DMS114 treated with DMSO at 0.1 percent for 48 hours (cell line): ENCODE data around the gene UBE2O.

Source experiments
- DNase-seq: peaks from one replicate; lab custom pipeline; 2025; ENCODE audit not compliant: unreplicated experiment; lab: John Stamatoyannopoulos, UW

Gene UBE2O

GRCh38 chr17:76467809-76468633 lies 15.1 kb upstream of the UBE2O start:
- no peak for DNase-seq

GRCh38 chr17:76467366-76467765 lies 14.4 kb upstream of the UBE2O start, which contains the start of gene AANAT:
Gene AANAT, plus strand, starts transcription at chr17:76467603. Its CDS starts 1,144 bp downstream, at chr17:76468747.
- DNase-seq: no peak

GRCh38 chr17:76466775-76467130 lies 13.8 kb upstream of the UBE2O start:
- DNase-seq: no peak

GRCh38 chr17:76462556-76463290 lies 9.8 kb upstream of the UBE2O start:
- DNase-seq: no peak

GRCh38 chr17:76461765-76462555 lies 9.0 kb upstream of the UBE2O start:
- DNase-seq: no peak

- no peak for DNase-seq
Observed at GRCh38 chr17:76459674-76460073, 6.7 kb upstream of the UBE2O start.

GRCh38 chr17:76458580-76459490 lies 5.9 kb upstream of the UBE2O start:
- peak; percentile 16 for DNase-seq

GRCh38 chr17:76453431-76453743 lies 435 bp upstream of the UBE2O start:
- no peak for DNase-seq

- no peak for DNase-seq
Observed at GRCh38 chr17:76452127-76452659, 759 bp downstream of the UBE2O start.

- DNase-seq: no peak
Observed at GRCh38 chr17:76451506-76451905, 1.4 kb downstream of the UBE2O start.

GRCh38 chr17:76449126-76449525 lies 3.8 kb downstream of the UBE2O start:
- no peak for DNase-seq

GRCh38 chr17:76447931-76448652 lies 4.9 kb downstream of the UBE2O start:
- no peak for DNase-seq

GRCh38 chr17:76446449-76447231 lies 6.3 kb downstream of the UBE2O start:
- no peak for DNase-seq

GRCh38 chr17:76445697-76446448 lies 7.1 kb downstream of the UBE2O start:
- DNase-seq: no peak

- no peak for DNase-seq
Observed at GRCh38 chr17:76444518-76445311, 8.2 kb downstream of the UBE2O start.

GRCh38 chr17:76442341-76443338 lies 10.3 kb downstream of the UBE2O start:
- no peak for DNase-seq
